PFSK-1 (cell line): ENCODE data around the gene SLFN5.

Experiments used
- POLR2AphosphoS5 ChIP-seq: IDR thresholded peaks from 2 replicates; pipeline ENCODE4 v1.6.1; 2012; ENCODE audit warnings: low read depth, mild to moderate bottlenecking, control low read depth, low read length, moderate library complexity
- TAF1 ChIP-seq: IDR thresholded peaks from 2 replicates; pipeline ENCODE4 v1.6.1; 2012; ENCODE audit warnings: low read length, control low read depth, borderline replicate concordance; ENCODE audit not compliant: insufficient read depth

- TF ChIP-seq POLR2AphosphoS5: no peak
- no peak for TF ChIP-seq TAF1
Measured at GRCh38 chr17:35217107-35217506, 25.8 kb upstream of the SLFN5 start.
